DMS114 treated with DMSO at 0.1 percent for 48 hours (cell line): Measurements from ENCODE around the gene SRBD1.

Experiments used
- DNase-seq: peaks from one replicate; lab custom pipeline; 2025; ENCODE audit not compliant: unreplicated experiment; lab: John Stamatoyannopoulos, UW

SRBD1 gene

GRCh38 chr2:45469314-45470099 lies 141.6 kb downstream of the SRBD1 start:
- DNase-seq: no peak

DNA sequence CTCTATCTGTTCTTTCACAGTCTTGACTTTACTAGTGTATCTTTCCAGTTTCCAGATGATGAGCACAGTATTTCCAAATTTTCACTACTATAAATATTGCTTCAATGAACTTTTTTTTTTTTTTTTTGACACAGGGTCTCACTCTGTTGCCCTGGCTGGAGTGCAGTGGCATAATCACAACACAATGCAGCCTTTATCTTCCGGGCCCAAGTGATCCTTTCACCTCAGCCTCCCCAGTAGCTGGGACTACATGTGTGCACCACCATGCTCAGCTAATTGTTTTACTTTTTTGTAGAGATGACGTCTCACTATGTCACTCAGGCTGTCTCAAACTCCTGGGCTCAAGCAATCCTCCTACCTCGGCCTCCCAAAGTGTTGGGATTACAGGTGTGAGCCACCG lies 142.8 kb downstream of the SRBD1 start:
- no peak for DNase-seq

DNA sequence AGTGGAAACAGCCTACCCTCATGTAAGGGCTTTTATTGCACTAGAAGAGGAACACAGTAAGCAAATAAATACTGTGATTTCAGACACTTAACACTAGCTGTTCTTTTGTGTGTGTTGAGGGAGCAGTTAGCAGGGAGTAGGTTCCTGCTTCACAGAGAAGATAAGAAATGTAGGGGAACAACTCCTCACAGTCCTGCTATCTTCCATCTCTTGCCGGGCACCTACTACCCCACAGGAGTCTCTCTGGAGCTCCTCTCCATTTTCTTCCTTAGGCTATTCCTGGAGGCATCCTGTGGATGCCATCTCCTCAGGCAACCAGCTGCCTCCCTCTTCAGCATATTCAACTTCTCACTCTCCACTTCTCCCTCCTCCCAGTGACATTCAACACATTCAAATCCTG lies 145.0 kb downstream of the SRBD1 start:
- DNase-seq: no peak

DNA sequence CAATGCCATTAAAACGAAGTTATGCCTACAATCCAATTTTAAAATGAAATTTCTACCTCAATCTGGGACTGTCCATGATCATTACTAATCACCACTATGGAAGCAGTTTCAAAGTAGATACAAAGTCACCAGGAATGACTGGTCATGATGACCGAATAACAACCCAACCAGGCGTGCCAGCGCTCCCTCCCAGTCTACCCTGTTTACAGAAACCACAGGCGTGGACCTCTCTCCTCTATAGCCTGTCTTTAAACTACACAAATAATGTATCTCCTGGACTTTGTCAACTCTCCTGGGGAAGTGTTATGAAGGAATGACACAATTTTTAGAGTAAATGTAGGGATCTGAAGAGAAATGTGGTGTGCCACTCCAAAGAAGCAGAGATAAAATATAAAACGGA lies 150.2 kb downstream of the SRBD1 start:
- DNase-seq: no peak

GRCh38 chr2:45459860-45460259 lies 151.2 kb downstream of the SRBD1 start:
- no peak for DNase-seq

DNA sequence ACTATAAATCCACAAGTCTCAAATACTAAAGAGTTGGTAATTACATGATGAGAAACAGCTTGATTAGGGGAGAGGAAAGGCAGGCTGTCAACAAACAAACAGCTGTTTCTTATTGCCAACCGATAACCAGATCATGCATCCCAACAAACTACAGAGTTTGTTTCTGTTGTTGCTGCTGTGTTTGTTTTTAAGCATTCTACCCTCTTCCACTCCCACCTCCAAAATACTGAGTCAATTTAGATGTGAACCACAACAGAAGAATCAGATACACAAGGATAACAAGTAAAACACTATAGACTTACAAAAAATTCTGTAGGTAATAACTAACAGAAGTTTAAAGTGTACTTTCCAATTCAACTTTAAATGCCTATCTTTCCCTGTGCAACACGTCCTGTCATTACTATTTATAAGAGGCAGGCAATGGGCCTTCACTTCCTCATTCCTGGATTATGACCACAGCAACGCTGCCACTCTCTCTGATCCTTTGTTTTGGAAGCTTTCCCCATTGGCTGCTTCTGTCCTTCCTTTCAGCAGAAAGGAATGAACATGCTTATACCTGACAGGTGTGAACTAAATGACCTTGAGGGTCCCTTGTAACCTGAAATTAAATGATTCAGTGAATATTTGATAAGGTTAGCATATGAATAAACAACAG lies 152.0 kb downstream of the SRBD1 start:
- no peak for DNase-seq

DNA sequence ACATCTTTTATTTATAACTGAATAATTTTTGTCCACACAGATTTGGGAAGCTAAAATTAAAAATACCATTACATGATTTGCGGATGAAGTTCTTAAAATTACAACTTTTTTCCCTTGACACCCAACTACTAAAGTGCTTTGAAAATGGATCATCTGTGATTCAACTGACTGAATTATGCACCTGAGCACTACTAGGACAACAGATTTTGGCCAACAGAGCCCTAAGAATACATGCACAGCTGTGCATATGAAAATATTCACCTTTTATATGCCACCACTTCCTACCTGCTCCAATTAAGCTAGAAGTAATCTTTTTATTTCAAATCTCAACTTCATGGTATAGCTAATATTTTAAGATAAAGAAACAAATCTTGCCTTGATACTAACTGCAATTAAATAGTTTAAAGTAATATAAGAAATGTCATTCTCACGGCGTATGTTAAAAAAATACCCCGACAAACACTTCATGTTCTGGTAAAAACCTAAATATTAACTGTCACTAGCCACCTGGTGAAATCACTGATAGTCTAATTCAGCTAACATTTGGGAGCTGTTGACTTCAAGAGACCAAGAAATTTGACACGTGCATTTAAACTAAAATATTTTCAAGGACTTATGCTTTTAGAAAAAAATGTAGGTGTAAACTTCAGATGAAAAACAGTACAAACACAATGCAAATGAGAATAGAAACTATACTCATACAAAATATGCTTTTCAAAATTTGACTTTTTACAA lies 153.7 kb downstream of the SRBD1 start:
- no peak for DNase-seq

- DNase-seq: peak; percentile 44
Observed at GRCh38 chr2:45452866-45453265, 158.2 kb downstream of the SRBD1 start.

DNA sequence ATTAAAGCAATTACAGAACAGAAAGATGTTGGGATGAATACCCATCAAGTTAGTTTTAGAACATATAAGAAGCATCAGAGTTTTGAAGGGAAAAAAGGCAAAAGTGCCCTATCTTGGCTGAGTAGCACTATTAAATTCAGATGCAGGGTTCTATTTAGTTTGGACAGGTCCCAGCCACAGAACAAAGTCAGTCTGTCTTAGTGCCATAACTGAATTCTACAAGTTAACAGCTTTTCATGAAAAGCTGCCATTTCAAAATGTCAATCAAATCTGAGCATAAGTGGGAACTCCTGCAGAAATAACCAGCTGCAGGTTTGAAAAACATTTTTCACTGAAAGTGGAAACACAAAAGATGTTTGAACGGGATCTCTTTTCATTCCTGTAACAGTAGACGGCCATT lies 160.4 kb downstream of the SRBD1 start:
- DNase-seq: no peak

DNA sequence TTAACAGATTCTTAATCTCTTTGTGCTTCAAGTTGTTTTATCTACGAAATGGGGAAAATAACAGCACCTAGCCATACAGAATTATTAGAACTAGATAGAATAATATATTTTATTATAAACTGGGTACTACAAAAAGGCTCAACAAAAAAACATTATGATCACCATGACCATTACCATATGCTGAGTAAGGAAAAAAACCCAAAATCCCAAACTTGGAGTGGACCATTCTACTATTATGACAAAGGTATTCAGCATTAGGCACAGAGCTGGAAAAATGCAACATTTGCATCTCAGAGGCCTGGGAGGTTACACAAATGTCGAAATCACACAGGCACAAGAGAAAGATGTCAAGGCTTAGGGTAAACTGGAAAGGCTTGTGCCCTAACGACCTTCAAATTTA lies 162.8 kb downstream of the SRBD1 start:
- no peak for DNase-seq

DNA sequence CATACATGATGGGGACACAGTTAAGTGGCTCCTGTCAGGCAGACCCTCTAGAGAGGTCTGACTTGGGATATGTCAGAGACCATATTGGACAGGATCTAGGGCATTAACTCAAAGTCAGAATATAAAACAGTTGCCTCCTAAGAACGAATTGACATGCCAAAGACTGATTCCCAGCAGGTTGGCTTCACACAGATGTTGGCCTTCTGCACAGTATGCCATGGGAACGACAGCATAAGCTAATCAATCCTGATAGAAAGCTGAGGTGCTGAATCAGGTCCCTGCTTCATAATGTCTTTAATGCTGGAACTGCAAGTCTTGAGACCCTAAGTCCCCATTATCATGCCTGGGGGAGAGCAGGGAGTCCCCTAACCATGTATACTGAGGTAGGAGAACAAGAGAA lies 165.1 kb downstream of the SRBD1 start:
- DNase-seq: no peak

GRCh38 chr2:45445037-45445436 lies 166.0 kb downstream of the SRBD1 start:
- DNase-seq: no peak

- no peak for DNase-seq
Observed at GRCh38 chr2:45443012-45443411, 168.1 kb downstream of the SRBD1 start.

DNA sequence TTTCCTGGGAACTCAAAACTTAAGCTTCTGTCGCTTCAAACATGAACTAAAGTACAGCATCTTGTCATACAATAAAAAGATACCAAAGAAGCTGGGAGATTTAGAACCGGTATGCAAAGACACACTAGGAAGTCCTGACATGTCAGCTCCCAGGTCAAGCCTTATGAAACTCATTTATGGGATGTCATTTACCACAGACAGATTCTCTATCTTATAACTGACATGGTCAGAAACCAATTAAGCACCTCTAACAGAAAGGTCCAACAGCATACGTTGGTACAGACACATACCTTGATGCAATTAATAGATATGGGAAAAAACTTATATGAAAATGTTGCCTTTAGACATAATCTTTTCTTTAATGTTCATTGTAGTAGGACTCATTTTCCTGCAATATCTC lies 169.0 kb downstream of the SRBD1 start:
- no peak for DNase-seq

GRCh38 chr2:45441571-45441970 lies 169.5 kb downstream of the SRBD1 start:
- DNase-seq: no peak

DNA sequence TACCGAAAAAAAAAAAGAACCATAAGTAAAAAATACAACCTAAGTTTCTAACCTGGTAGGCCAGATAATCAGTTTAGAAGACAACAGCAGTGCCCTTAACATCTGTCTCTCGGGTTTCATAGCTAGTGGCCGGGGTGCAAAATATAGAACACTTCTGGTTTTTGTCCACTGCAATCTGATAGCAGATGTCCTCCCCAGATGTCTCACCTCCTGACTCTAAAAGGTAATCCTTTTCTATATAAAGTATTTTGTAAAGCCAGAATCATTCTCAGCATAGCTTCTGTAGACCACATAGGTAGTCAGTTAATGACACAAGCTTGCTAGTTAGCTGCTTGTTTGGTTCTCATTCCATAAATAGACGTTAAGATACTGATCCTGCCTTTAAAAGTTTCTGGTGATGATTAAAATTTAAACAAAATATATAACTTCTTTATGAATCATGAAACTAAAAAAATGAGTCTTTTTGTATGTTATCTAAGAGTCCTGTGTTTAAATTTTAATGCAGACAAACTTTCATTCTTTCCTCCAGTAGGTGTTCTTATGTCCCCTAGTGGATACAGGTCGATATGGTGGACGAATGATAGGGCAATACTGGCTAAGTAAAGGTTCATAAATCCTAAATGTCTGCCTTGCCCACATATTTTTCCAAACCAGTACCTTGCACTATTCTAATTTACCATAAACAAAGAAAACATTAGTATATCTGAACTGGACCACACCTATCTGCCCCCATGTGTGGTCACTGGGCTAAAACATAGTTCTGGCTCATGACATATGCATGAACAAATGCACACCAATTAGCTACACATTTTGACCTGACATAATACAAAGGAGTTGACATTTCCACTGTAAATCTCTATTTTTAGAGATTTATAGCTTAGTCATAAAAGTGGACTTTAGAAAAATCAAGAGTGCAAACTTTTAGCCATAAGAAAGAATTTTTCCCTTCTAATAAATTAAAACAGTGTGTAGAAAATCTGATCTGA lies 171.0 kb downstream of the SRBD1 start:
- no peak for DNase-seq

GRCh38 chr2:45438872-45439665 lies 172.0 kb downstream of the SRBD1 start:
- no peak for DNase-seq

DNA sequence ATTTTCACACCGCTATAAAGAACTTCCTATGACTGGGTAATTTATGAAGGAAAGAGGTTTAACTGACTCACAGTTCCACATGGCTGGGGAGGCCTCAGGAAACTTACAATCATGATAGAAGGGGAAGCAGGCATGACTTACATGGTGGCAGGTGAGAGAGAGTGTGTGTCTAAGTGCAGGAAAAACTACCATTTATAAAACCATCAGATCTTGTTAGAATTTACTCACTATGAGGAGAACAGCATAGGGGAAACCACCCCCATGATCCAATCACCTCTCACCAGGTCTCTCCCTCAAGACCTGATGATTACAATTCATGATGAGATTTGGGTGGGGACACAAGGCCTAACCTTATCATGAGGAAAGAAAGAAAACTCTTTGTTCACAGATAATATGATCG lies 174.6 kb downstream of the SRBD1 start:
- DNase-seq: no peak

- no peak for DNase-seq
Observed at GRCh38 chr2:45435316-45435715, 175.8 kb downstream of the SRBD1 start.

GRCh38 chr2:45433363-45433762 lies 177.7 kb downstream of the SRBD1 start:
- no peak for DNase-seq
